Measurements from ENCODE around the gene NBPF4. TPM values are rescaled to one million over a fixed set of nuclear protein-coding genes. Genes with fewer than 3 reads are reported as not detected.
"Not testable (repeated sequence)": the region's sequence is repeated elsewhere in the genome, so short reads cannot be mapped to it uniquely, and the experiment has no call there.

The NBPF4 gene
- polyA plus RNA-seq, 1 donor (not counting 4 experiments of a cell fraction or from before 2014, with no cell fraction given), result not detected

- dilution Hi-C loops (cut with MboI; ENCODE audit: extremely low pct_ligation_motif_present, low sequenced_read_pairs); H3K27ac ChIP-seq (ENCODE audit: control insufficient read depth, insufficient read depth, low read length): not testable (repeated sequence)
Observed at GRCh38 chr1:108261967-108262366, 18.1 kb upstream of the NBPF4 start.

DNA sequence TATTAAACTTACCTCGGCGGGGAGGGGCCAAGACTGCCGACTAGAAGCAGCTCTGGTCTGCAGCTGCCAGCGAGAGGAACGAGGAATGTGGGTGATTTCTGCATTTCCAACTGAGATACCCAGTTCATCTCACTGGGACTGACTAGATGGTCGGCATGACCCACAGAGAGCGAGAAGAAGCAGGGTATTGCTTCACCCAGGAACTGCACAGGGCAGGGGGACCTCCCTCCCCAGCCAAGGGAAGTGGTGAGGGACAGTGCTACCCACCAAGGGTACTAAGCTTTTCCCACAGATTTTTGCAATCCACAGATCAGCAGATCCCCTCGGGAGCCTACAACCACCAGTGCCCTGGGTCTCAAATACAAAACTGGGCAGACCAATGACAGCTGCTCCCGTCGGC lies 17.6 kb upstream of the NBPF4 start:
- H3K4me2 ChIP-seq (ENCODE audit: control insufficient read depth, extremely low read depth, insufficient read depth, low read depth, low read length); DNase-seq (ENCODE audit: low read depth, low spot score); dilution Hi-C loops (cut with MboI; ENCODE audit: extremely low pct_ligation_motif_present, low sequenced_read_pairs); H3K79me2 ChIP-seq (ENCODE audit: control insufficient read depth, insufficient read depth, low read length); H3K27me3 ChIP-seq (ENCODE audit: control insufficient read depth, extremely low read depth, insufficient read depth, low read length); H4K20me1 ChIP-seq (ENCODE audit: control insufficient read depth, extremely low read depth, insufficient read depth, low read length); H3K27ac ChIP-seq (ENCODE audit: control insufficient read depth, insufficient read depth, low read length); FAIRE-seq; H3K4me3 ChIP-seq (ENCODE audit: control insufficient read depth in 2 of 3, extremely low read depth in 1 of 3, insufficient read depth in 2 of 3, low read depth in 1 of 3, low read length in 3 of 3); H3K4me1 ChIP-seq (ENCODE audit: control insufficient read depth, extremely low read depth, insufficient read depth, low read length); H3K36me3 ChIP-seq (ENCODE audit: control insufficient read depth in 2 of 2, extremely low read depth in 1 of 2, insufficient read depth in 2 of 2, low read length in 2 of 2); H3K9ac ChIP-seq (ENCODE audit: control insufficient read depth, extremely low read depth, insufficient read depth, low read length); H3K9me3 ChIP-seq (ENCODE audit: control insufficient read depth, low read depth, low read length); H2AFZ ChIP-seq (ENCODE audit: control insufficient read depth, low read length); H3K9me1 ChIP-seq (ENCODE audit: control insufficient read depth, extremely low read depth, insufficient read depth, low read length): not testable (repeated sequence)

More at GRCh38 chr1:108261967-108262366, 18.1 kb upstream of the NBPF4 start:
- not testable (repeated sequence) for H3K79me2 ChIP-seq (ENCODE audit: control insufficient read depth, insufficient read depth, low read length); H2AFZ ChIP-seq (ENCODE audit: control insufficient read depth, low read length); H3K9me3 ChIP-seq (ENCODE audit: control insufficient read depth, low read depth, low read length); H3K9me1 ChIP-seq (ENCODE audit: control insufficient read depth, extremely low read depth, insufficient read depth, low read length); DNase-seq (ENCODE audit: low read depth, low spot score); H3K27me3 ChIP-seq (ENCODE audit: control insufficient read depth, extremely low read depth, insufficient read depth, low read length); H4K20me1 ChIP-seq (ENCODE audit: control insufficient read depth, extremely low read depth, insufficient read depth, low read length); H3K4me1 ChIP-seq (ENCODE audit: control insufficient read depth, extremely low read depth, insufficient read depth, low read length); H3K4me3 ChIP-seq (ENCODE audit: control insufficient read depth in 2 of 3, extremely low read depth in 1 of 3, insufficient read depth in 2 of 3, low read depth in 1 of 3, low read length in 3 of 3); H3K4me2 ChIP-seq (ENCODE audit: control insufficient read depth, extremely low read depth, insufficient read depth, low read depth, low read length); FAIRE-seq; H3K9ac ChIP-seq (ENCODE audit: control insufficient read depth, extremely low read depth, insufficient read depth, low read length); H3K36me3 ChIP-seq (ENCODE audit: control insufficient read depth in 2 of 2, extremely low read depth in 1 of 2, insufficient read depth in 2 of 2, low read length in 2 of 2)

GRCh38 chr1:108260578-108261259 lies 16.8 kb upstream of the NBPF4 start:
- dilution Hi-C loops (cut with MboI; ENCODE audit: extremely low pct_ligation_motif_present, low sequenced_read_pairs); H3K9me3 ChIP-seq (ENCODE audit: control insufficient read depth, low read depth, low read length); H2AFZ ChIP-seq (ENCODE audit: control insufficient read depth, low read length); H3K36me3 ChIP-seq (ENCODE audit: control insufficient read depth in 2 of 2, extremely low read depth in 1 of 2, insufficient read depth in 2 of 2, low read length in 2 of 2); H3K79me2 ChIP-seq (ENCODE audit: control insufficient read depth, insufficient read depth, low read length); H3K4me2 ChIP-seq (ENCODE audit: control insufficient read depth, extremely low read depth, insufficient read depth, low read depth, low read length); H4K20me1 ChIP-seq (ENCODE audit: control insufficient read depth, extremely low read depth, insufficient read depth, low read length); H3K9me1 ChIP-seq (ENCODE audit: control insufficient read depth, extremely low read depth, insufficient read depth, low read length); H3K27me3 ChIP-seq (ENCODE audit: control insufficient read depth, extremely low read depth, insufficient read depth, low read length); H3K4me3 ChIP-seq (ENCODE audit: control insufficient read depth in 2 of 3, extremely low read depth in 1 of 3, insufficient read depth in 2 of 3, low read depth in 1 of 3, low read length in 3 of 3); H3K4me1 ChIP-seq (ENCODE audit: control insufficient read depth, extremely low read depth, insufficient read depth, low read length); FAIRE-seq; DNase-seq (ENCODE audit: low read depth, low spot score); H3K27ac ChIP-seq (ENCODE audit: control insufficient read depth, insufficient read depth, low read length); H3K9ac ChIP-seq (ENCODE audit: control insufficient read depth, extremely low read depth, insufficient read depth, low read length): not testable (repeated sequence)

DNA sequence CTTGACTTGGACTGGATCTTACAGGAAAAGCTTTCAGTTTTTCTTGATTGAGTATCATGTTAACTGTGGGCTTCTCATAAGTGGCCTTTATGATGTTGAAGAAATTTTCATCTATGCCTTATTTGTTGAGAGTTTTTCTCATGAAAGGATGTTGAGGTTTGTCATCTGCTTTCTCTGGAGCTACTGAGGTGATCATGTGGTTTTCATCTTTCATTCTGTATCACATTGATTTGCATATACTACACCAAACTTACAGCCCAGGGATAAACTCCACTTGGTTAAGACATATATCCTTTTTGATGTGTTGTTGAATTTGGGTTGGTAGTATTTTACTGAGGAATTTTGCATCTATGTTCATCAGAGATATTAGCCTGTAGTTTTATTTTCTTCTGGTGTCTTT lies 11.6 kb upstream of the NBPF4 start:
- FAIRE-seq; H3K36me3 ChIP-seq (ENCODE audit: control insufficient read depth in 2 of 2, extremely low read depth in 1 of 2, insufficient read depth in 2 of 2, low read length in 2 of 2); dilution Hi-C loops (cut with MboI; ENCODE audit: extremely low pct_ligation_motif_present, low sequenced_read_pairs); H3K9ac ChIP-seq (ENCODE audit: control insufficient read depth, extremely low read depth, insufficient read depth, low read length); H3K4me2 ChIP-seq (ENCODE audit: control insufficient read depth, extremely low read depth, insufficient read depth, low read depth, low read length); H2AFZ ChIP-seq (ENCODE audit: control insufficient read depth, low read length); H3K27ac ChIP-seq (ENCODE audit: control insufficient read depth, insufficient read depth, low read length); H3K4me3 ChIP-seq (ENCODE audit: control insufficient read depth in 2 of 3, extremely low read depth in 1 of 3, insufficient read depth in 2 of 3, low read depth in 1 of 3, low read length in 3 of 3); H3K9me1 ChIP-seq (ENCODE audit: control insufficient read depth, extremely low read depth, insufficient read depth, low read length); H3K4me1 ChIP-seq (ENCODE audit: control insufficient read depth, extremely low read depth, insufficient read depth, low read length); H3K9me3 ChIP-seq (ENCODE audit: control insufficient read depth, low read depth, low read length); H4K20me1 ChIP-seq (ENCODE audit: control insufficient read depth, extremely low read depth, insufficient read depth, low read length); H3K79me2 ChIP-seq (ENCODE audit: control insufficient read depth, insufficient read depth, low read length); DNase-seq (ENCODE audit: low read depth, low spot score); H3K27me3 ChIP-seq (ENCODE audit: control insufficient read depth, extremely low read depth, insufficient read depth, low read length): not testable (repeated sequence)

GRCh38 chr1:108239426-108239825 lies 4.5 kb downstream of the NBPF4 start:
- H3K4me3 ChIP-seq (ENCODE audit: control insufficient read depth in 2 of 3, extremely low read depth in 1 of 3, insufficient read depth in 2 of 3, low read depth in 1 of 3, low read length in 3 of 3); H3K79me2 ChIP-seq (ENCODE audit: control insufficient read depth, insufficient read depth, low read length); dilution Hi-C loops (cut with MboI; ENCODE audit: extremely low pct_ligation_motif_present, low sequenced_read_pairs); H3K9me1 ChIP-seq (ENCODE audit: control insufficient read depth, extremely low read depth, insufficient read depth, low read length); H2AFZ ChIP-seq (ENCODE audit: control insufficient read depth, low read length); H3K4me1 ChIP-seq (ENCODE audit: control insufficient read depth, extremely low read depth, insufficient read depth, low read length); H3K9ac ChIP-seq (ENCODE audit: control insufficient read depth, extremely low read depth, insufficient read depth, low read length); H3K27me3 ChIP-seq (ENCODE audit: control insufficient read depth, extremely low read depth, insufficient read depth, low read length); FAIRE-seq; H3K9me3 ChIP-seq (ENCODE audit: control insufficient read depth, low read depth, low read length); H3K4me2 ChIP-seq (ENCODE audit: control insufficient read depth, extremely low read depth, insufficient read depth, low read depth, low read length); H3K36me3 ChIP-seq (ENCODE audit: control insufficient read depth in 2 of 2, extremely low read depth in 1 of 2, insufficient read depth in 2 of 2, low read length in 2 of 2); DNase-seq (ENCODE audit: low read depth, low spot score); H3K27ac ChIP-seq (ENCODE audit: control insufficient read depth, insufficient read depth, low read length); H4K20me1 ChIP-seq (ENCODE audit: control insufficient read depth, extremely low read depth, insufficient read depth, low read length): not testable (repeated sequence)

Measured in keratinocyte (primary cell).